H1 (cell line): ENCODE measurements around the gene TLR2. TPM values are rescaled to one million over a fixed set of nuclear protein-coding genes. Genes with fewer than 3 reads are reported as not detected.

Experiments
- CTCF ChIA-PET: fragments of 300-600 bp; sonication (Branson Sonifier 250); formaldehyde crosslinking; loops from one replicate; lab custom pipeline; 2021; ENCODE audit not compliant: partially characterized antibody; lab: Charles Lee
- POLR2A ChIA-PET: fragments of 300-600 bp; sonication (Branson Sonifier 250); formaldehyde crosslinking; loops from one replicate; lab custom pipeline; 2021; ENCODE audit warnings: inconsistent platforms; ENCODE audit not compliant: partially characterized antibody; lab: Charles Lee
- DNase-seq, 2 experiments: peaks; one replicate each; pipeline versions ENCODE4 v3.0.0 to v3.0.0-alpha.2; 2010 to 2022; ENCODE audit warnings: low spot score in 2 of 2, low read depth in 1 of 2, mixed read lengths in 1 of 2
- FAIRE-seq: peaks from 2 replicates; lab custom pipeline; 2011; peaks lifted over from hg19 to GRCh38; lab: Jason Lieb, UNC
- H2AFZ ChIP-seq: 2 replicates; pipeline ENCODE4 v1.8.1; 2012; ENCODE audit warnings: low read length, inconsistent platforms
- H2AK5ac ChIP-seq: 2 replicates; pipeline ENCODE4 v1.6.1; 2013; ENCODE audit warnings: low read depth, low read length
- H2BK120ac ChIP-seq: replicated peaks from 2 replicates; pipeline ENCODE3; 2013; ENCODE audit warnings: low read depth, low read length, inconsistent platforms
- H2BK12ac ChIP-seq: 2 replicates; pipeline ENCODE4 v1.6.1; 2013; ENCODE audit warnings: low read depth, low read length
- H2BK15ac ChIP-seq: 2 replicates; pipeline ENCODE4 v1.6.1; 2013; ENCODE audit warnings: low read length
- H2BK20ac ChIP-seq: 2 replicates; pipeline ENCODE4 v1.6.1; 2013; ENCODE audit warnings: low read length
- H2BK5ac ChIP-seq: 2 replicates; pipeline ENCODE4 v1.6.1; 2013; ENCODE audit warnings: low read depth, low read length
- H3K14ac ChIP-seq: 2 replicates; pipeline ENCODE4 v1.6.1; 2013; ENCODE audit warnings: inconsistent platforms; ENCODE audit not compliant: insufficient read length
- H3K18ac ChIP-seq: 2 replicates; pipeline ENCODE4 v1.6.1; 2013; ENCODE audit warnings: low read length; ENCODE audit errors: extremely low read depth
- H3K23ac ChIP-seq: 2 replicates; pipeline ENCODE4 v1.6.1; 2013; ENCODE audit warnings: inconsistent platforms; ENCODE audit not compliant: insufficient read length
- H3K23me2 ChIP-seq: 2 replicates; pipeline ENCODE4 v1.6.1; 2013; ENCODE audit warnings: low read depth, low read length
- H3K27ac ChIP-seq: 2 replicates; pipeline ENCODE4 v1.6.1; 2011; ENCODE audit warnings: low read depth, low read length, inconsistent platforms
- H3K27me3 ChIP-seq, 4 experiments: replicated peaks in 1 of 4; 1 replicate in 1 of 4; 2 replicates in 3 of 4; pipeline versions ENCODE4 v1.6.1 to v1.8.1; 2011 to 2013; ENCODE audit warnings: low read length in 3 of 4, mild to moderate bottlenecking in 3 of 4, inconsistent platforms in 2 of 4, mixed read lengths in 2 of 4, moderate library complexity in 1 of 4; ENCODE audit not compliant: control insufficient read depth in 3 of 4, insufficient read depth in 3 of 4; ENCODE audit errors: extremely low read depth in 1 of 4
- H3K36me3 ChIP-seq, 4 experiments: 2 replicates each; pipeline versions ENCODE4 v1.6.1 to v1.8.1; 2011 to 2013; ENCODE audit warnings: mild to moderate bottlenecking in 4 of 4, low read length in 3 of 4, moderate library complexity in 2 of 4, control low read depth in 1 of 4, inconsistent platforms in 1 of 4; ENCODE audit not compliant: insufficient read depth in 4 of 4, control insufficient read depth in 2 of 4
- H3K4ac ChIP-seq: replicated peaks from 2 replicates; pipeline ENCODE3; 2013; ENCODE audit warnings: low read length, low read depth, mixed read lengths, inconsistent platforms; ENCODE audit not compliant: insufficient read length
- H3K4me1 ChIP-seq, 4 experiments: replicated peaks in 1 of 4; 1 replicate in 1 of 4; 2 replicates in 3 of 4; pipeline versions ENCODE4 v1.6.1 to v1.8.1; 2011 to 2013; ENCODE audit warnings: low read length in 3 of 4, inconsistent platforms in 2 of 4, mixed read lengths in 1 of 4; ENCODE audit not compliant: insufficient read depth in 4 of 4, control insufficient read depth in 3 of 4
- H3K4me2 ChIP-seq, 2 experiments: 2 replicates each; pipeline versions ENCODE4 v1.6.1 to v1.8.1; 2011 to 2013; ENCODE audit warnings: low read depth in 2 of 2, low read length in 2 of 2, control low read depth in 1 of 2, inconsistent platforms in 1 of 2, mild to moderate bottlenecking in 1 of 2; ENCODE audit not compliant: insufficient read depth in 1 of 2
- H3K4me3 ChIP-seq, 4 experiments: fragments of 200-600, 300-600 bp in 1 of 4; sonication (generic), shearing (Covaris generic), sonication (Bioruptor Twin) in 1 of 4; 2 replicates each; pipeline versions ENCODE4 v1.5.1 to v1.8.1; 2011 to 2016; ENCODE audit warnings: low read length in 4 of 4, low read depth in 3 of 4, control low read depth in 2 of 4, inconsistent platforms in 2 of 4, mild to moderate bottlenecking in 2 of 4, mixed read lengths in 1 of 4, moderate library complexity in 1 of 4; ENCODE audit not compliant: insufficient read depth in 2 of 4; ENCODE audit errors: extremely low read depth in 1 of 4
- H3K56ac ChIP-seq: replicated peaks from 2 replicates; pipeline ENCODE3; 2013; ENCODE audit warnings: low read depth, mild to moderate bottlenecking, mixed read lengths, low read length, inconsistent platforms; ENCODE audit not compliant: insufficient read length
- H3K79me1 ChIP-seq: 2 replicates; pipeline ENCODE4 v1.6.1; 2013; ENCODE audit warnings: low read depth, low read length, control low read depth
- H3K79me2 ChIP-seq, 2 experiments: 2 replicates each; pipeline versions ENCODE4 v1.6.1 to v1.8.1; 2012 to 2013; ENCODE audit warnings: low read length in 2 of 2, mild to moderate bottlenecking in 2 of 2, inconsistent platforms in 1 of 2; ENCODE audit not compliant: insufficient read depth in 2 of 2, control insufficient read depth in 1 of 2
- H3K9ac ChIP-seq, 4 experiments: replicated peaks in 1 of 4; 1 replicate in 1 of 4; 2 replicates in 3 of 4; pipeline versions ENCODE4 v1.6.1 to v1.8.1; 2011 to 2013; ENCODE audit warnings: low read depth in 3 of 4, low read length in 3 of 4, control low read depth in 2 of 4, mild to moderate bottlenecking in 2 of 4, moderate library complexity in 2 of 4, inconsistent platforms in 1 of 4; ENCODE audit errors: extremely low read depth in 1 of 4
- H3K9me3 ChIP-seq, 2 experiments: 2 replicates each; pipeline versions ENCODE4 v1.6.1 to v1.8.1; 2012 to 2013; ENCODE audit warnings: mild to moderate bottlenecking in 2 of 2, moderate library complexity in 2 of 2, control low read depth in 1 of 2, inconsistent platforms in 1 of 2, low read depth in 1 of 2, low read length in 1 of 2, mixed read lengths in 1 of 2; ENCODE audit not compliant: insufficient read depth in 2 of 2
- H4K20me1 ChIP-seq, 2 experiments: replicated peaks in 1 of 2; 2 replicates each; pipeline versions ENCODE3 to v1.8.1; 2011 to 2013; ENCODE audit warnings: inconsistent platforms in 2 of 2, low read length in 2 of 2, mild to moderate bottlenecking in 1 of 2; ENCODE audit not compliant: insufficient read depth in 2 of 2, control insufficient read depth in 1 of 2
- H4K5ac ChIP-seq: 2 replicates; pipeline ENCODE4 v1.6.1; 2013; ENCODE audit warnings: low read length, low read depth, mixed read lengths, inconsistent platforms; ENCODE audit not compliant: insufficient read length
- H4K8ac ChIP-seq: 2 replicates; pipeline ENCODE4 v1.8.0; 2013; ENCODE audit warnings: mild to moderate bottlenecking, moderate library complexity, low read length, inconsistent platforms; ENCODE audit not compliant: insufficient read depth; ENCODE audit errors: extremely low read depth
- H4K91ac ChIP-seq: replicated peaks from 2 replicates; pipeline ENCODE3; 2013; ENCODE audit warnings: low read length, mixed read lengths, inconsistent platforms; ENCODE audit not compliant: insufficient read length
- BRCA1 ChIP-seq: IDR thresholded peaks from 2 replicates; pipeline ENCODE4 v1.6.1; 2012; ENCODE audit warnings: low read depth, low read length, improper control_type of control experiment
- CBX5 ChIP-seq: fragments of 300-800, 300-1000 bp; sonication (generic); IDR thresholded peaks from 2 replicates; pipeline ENCODE4 v1.7.1; 2016; ENCODE audit warnings: antibody characterized with exemption, low read length, low read depth
- E2F6 ChIP-seq: IDR thresholded peaks from 2 replicates; pipeline ENCODE4 v1.6.1; 2012; ENCODE audit warnings: inconsistent platforms
- GTF2F1 ChIP-seq: IDR thresholded peaks from 2 replicates; pipeline ENCODE4 v1.6.1; 2012; ENCODE audit warnings: low read depth, low read length, improper control_type of control experiment, borderline replicate concordance
- HDAC2 ChIP-seq, 2 experiments: fragments of 300-600 bp in 1 of 2; sonication (generic) in 1 of 2; IDR thresholded peaks; 2 replicates each; pipeline ENCODE4 v1.6.1; 2011 to 2012; ENCODE audit warnings: low read depth in 2 of 2, low read length in 2 of 2, mild to moderate bottlenecking in 2 of 2, moderate library complexity in 2 of 2, borderline replicate concordance in 1 of 2, inconsistent platforms in 1 of 2
- JUND ChIP-seq: IDR thresholded peaks from 2 replicates; pipeline ENCODE4 v1.6.1; 2011; ENCODE audit warnings: mild to moderate bottlenecking, improper control_type of control experiment, low read length
- KDM5A ChIP-seq: fragments of 200-600 bp; IDR thresholded peaks from 2 replicates; pipeline ENCODE4 v1.7.1; 2012; ENCODE audit warnings: mild to moderate bottlenecking, low read length, inconsistent platforms, mixed read lengths
- MAFK ChIP-seq: IDR thresholded peaks from 2 replicates; pipeline ENCODE4 v1.6.1; 2012; ENCODE audit warnings: low read depth, mild to moderate bottlenecking, improper control_type of control experiment, low read length
- PHF8 ChIP-seq: fragments of 200-600 bp; sonication (generic); conservative IDR thresholded peaks from 2 replicates; pipeline ENCODE4 v1.7.1; 2012; ENCODE audit warnings: low read depth, mild to moderate bottlenecking, inconsistent platforms, low read length, moderate library complexity
- RAD21 ChIP-seq, 2 experiments: IDR thresholded peaks in 1 of 2; conservative IDR thresholded peaks in 1 of 2; 2 replicates each; pipeline ENCODE4 v1.6.1; 2011; ENCODE audit warnings: low read depth in 2 of 2, low read length in 2 of 2, improper control_type of control experiment in 1 of 2, inconsistent platforms in 1 of 2, mild to moderate bottlenecking in 1 of 2, moderate library complexity in 1 of 2
- TCF12 ChIP-seq: IDR thresholded peaks from 2 replicates; pipeline ENCODE4 v1.6.1; 2011; ENCODE audit warnings: low read depth, mild to moderate bottlenecking, low read length
- TEAD4 ChIP-seq: IDR thresholded peaks from 2 replicates; pipeline ENCODE4 v1.6.1; 2012; ENCODE audit warnings: low read depth, low read length, inconsistent platforms, mixed read lengths
- WGBS, 2 experiments: shearing (Covaris generic) in 1 of 2; methylation state at CpG; one replicate each; pipeline versions ENCODE4 v1.1.6 to v1.1.7; 2013 to 2015; ENCODE audit warnings: low lambda C conversion rate in 2 of 2, mixed read lengths in 2 of 2, inconsistent platforms in 1 of 2, low coverage in 1 of 2, missing lambda C conversion rate in 1 of 2; ENCODE audit not compliant: insufficient replicate concordance in 2 of 2, insufficient coverage in 1 of 2, insufficient read length in 1 of 2; ENCODE audit errors: extremely low coverage in 1 of 2, missing lambda C conversion rate in 1 of 2; 5-methylcytosine and 5-hydroxymethylcytosine counted together
- polyA plus RNA-seq, 7 experiments: library from polyadenylated mRNA; depleted of rRNA in 3 of 7; stranded (reverse) in 5 of 7; unstranded in 2 of 7; fragments of >200 nt in 5 of 7; fragments of 200-250 nt in 2 of 7; gene quantifications; 1 replicate in 5 of 7; 2 replicates in 1 of 7; 4 replicates in 1 of 7; pipeline versions ENCODE4 v1.2.1 to v1.2.3, GENCODE V29; 2011 to 2013; ENCODE audit warnings: missing spikeins in 2 of 7, mixed read lengths in 2 of 7
- total RNA-seq: library from RNA; stranded (reverse); fragmentation: NEBNext Ultra II Directional; extraction: Animal tissue kit (Norgen Biotek cat#: 25700); gene quantifications from 2 replicates; pipeline ENCODE4 v1.2.1, GENCODE V29; 2021

The TLR2 gene
- total and polyA plus RNA-seq, 2 of the 8 experiments (the other 6 are each of a cell fraction or from before 2014, with no cell fraction given) = 1.3 TPM

DNA sequence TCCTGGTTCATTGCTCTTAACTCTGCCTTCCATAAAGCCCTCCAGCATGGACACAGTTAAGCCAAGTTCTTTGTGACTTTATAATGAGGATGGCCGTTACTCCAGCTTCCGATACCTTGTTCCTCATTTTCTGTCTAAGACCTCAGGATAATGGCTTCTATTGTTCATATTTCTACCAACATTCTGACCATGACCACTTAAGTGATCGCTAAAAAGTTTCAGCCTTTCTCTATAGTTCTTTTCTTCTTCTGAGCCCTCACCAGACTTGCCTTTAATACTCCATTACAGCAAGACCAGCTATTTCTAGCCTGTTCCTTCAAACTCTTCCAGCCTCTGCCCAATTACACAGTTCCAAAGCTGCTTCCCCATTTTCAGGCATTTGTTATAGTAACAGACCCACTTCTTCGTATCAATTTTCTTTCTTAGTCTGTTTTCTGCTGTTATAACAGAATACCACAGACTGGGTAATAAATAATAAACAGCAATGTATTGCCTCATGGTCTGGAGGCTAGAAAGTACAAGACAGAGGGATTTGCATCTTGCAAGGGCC is 63.4 kb downstream of the TLR2 start:
- no peaks in the 10 kb centered on the region for H3K23me2 ChIP-seq
- ChIA-PET CTCF (interaction anchor here (1.2 to 3.1 kb wide), 4 partner anchors 77 to 114 kb away, joined by 3 to 22 read pairs (median 8); no protein-coding TSS in a partner anchor), POLR2A (interaction anchor here (1.3 to 1.5 kb wide), 2 partner anchors 39 to 42 kb away, joined by 3 to 4 read pairs; no protein-coding TSS in a partner anchor)
- H3K4ac ChIP-seq = no peak overlapping the region
- H3K79me2 ChIP-seq = no peaks in the 10 kb centered on the region
- no peak overlapping the region for H3K27ac ChIP-seq
- H4K5ac ChIP-seq = no peak overlapping the region
- peaks cover 0 to 11% (median 3%) of the 10 kb centered on the region in 4 experiments; a peak in 4 of 8 replicates for H3K36me3 ChIP-seq
- no peak overlapping the region for H2BK120ac ChIP-seq
- H3K79me1 ChIP-seq = no peaks in the 10 kb centered on the region
- no peak overlapping the region for H2BK12ac ChIP-seq
- no peak overlapping the region for H3K4me3 ChIP-seq
- no peaks in the 10 kb centered on the region for H3K9me3 ChIP-seq
- H2AFZ ChIP-seq = no peak overlapping the region
- FAIRE-seq (no peak), DNase-seq (no peak)
- 95% methylated on average over 4 of the region's 4 CpGs; no CpG with 5 or more reads in 1 of the 2 experiments for WGBS, 2 experiments
- H4K20me1 ChIP-seq = peaks cover 1 to 2% of the 10 kb centered on the region in 2 experiments
- no peak overlapping the region for H3K23ac ChIP-seq
- H3K4me2 ChIP-seq = no peak overlapping the region
- H2BK15ac ChIP-seq = no peak overlapping the region
- H3K56ac ChIP-seq = no peak overlapping the region
- no peak overlapping the region for H2BK5ac ChIP-seq
- no peaks in the 10 kb centered on the region for H3K27me3 ChIP-seq
- no peak overlapping the region for H2BK20ac ChIP-seq
- no peaks in the 10 kb centered on the region for H3K4me1 ChIP-seq
- H2AK5ac ChIP-seq = no peak overlapping the region
- no peak overlapping the region for H3K18ac ChIP-seq
- H4K8ac ChIP-seq = no peak overlapping the region
- no peak overlapping the region for H3K14ac ChIP-seq
- H4K91ac ChIP-seq = no peak overlapping the region
- no peak overlapping the region for H3K9ac ChIP-seq
- TF ChIP-seq KDM5A (no peak), TEAD4 (no peak), HDAC2 (IDR thresholded peaks at IDR 0.05; ENCODE audit: borderline replicate concordance in 1 of 2, low read depth in 2 of 2, low read length in 2 of 2) (no peak), CBX5 (no peak), JUND (no peak), MAFK (no peak), BRCA1 (no peak), RAD21 (IDR thresholded peaks at IDR 0.05 in 1 of 2, conservative IDR thresholded peaks at IDR 0.05 in 1 of 2; ENCODE audit: low read depth in 2 of 2, low read length in 2 of 2) (no peak), TCF12 (no peak), GTF2F1 (no peak), E2F6 (no peak), PHF8 (no peak)
